AG04450 (cell line): ENCODE results near the gene TLR9. TPM values are rescaled to one million over a fixed set of nuclear protein-coding genes. Genes with fewer than 3 reads are reported as not detected.

Experiments used
- CTCF ChIA-PET: fragments of 300-600, 350-600 bp; formaldehyde crosslinking; extraction: SDS; loops from one replicate; lab custom pipeline; 2022; ENCODE audit warnings: antibody characterized with exemption, inconsistent platforms; lab: Charles Lee
- POLR2A ChIA-PET: fragments of 350-600 bp; formaldehyde crosslinking; extraction: SDS; loops from one replicate; lab custom pipeline; 2021; ENCODE audit warnings: antibody characterized with exemption, inconsistent platforms; lab: Yijun Ruan, JAX
- DNase-seq: peaks from one replicate; pipeline ENCODE4 v3.0.0-alpha.2; 2011; ENCODE audit warnings: low read depth, low spot score
- H3K27ac ChIP-seq: one replicate; pipeline ENCODE4 v1.5.1; 2012; ENCODE audit warnings: low read depth, low read length, control low read depth
- H3K27me3 ChIP-seq: one replicate; pipeline ENCODE4 v1.6.0; 2012; ENCODE audit warnings: low read length; ENCODE audit not compliant: control insufficient read depth, insufficient read depth
- H3K4me3 ChIP-seq: 2 replicates; pipeline ENCODE4 v1.5.1; 2011; ENCODE audit warnings: mild to moderate bottlenecking, low read depth, low read length, control low read depth
- H3K9me3 ChIP-seq: 2 replicates; pipeline ENCODE4 v1.5.1; 2012; ENCODE audit warnings: low read length; ENCODE audit not compliant: control insufficient read depth, insufficient read depth
- polyA plus RNA-seq: library from polyadenylated mRNA; depleted of rRNA; stranded (reverse); fragments of >200 nt; gene quantifications from 2 replicates; pipeline ENCODE4 v1.2.3, GENCODE V29; 2011
- TF ChIP-seq, protein P1 (sequence below): IDR thresholded peaks from 2 replicates; pipeline ENCODE4 v1.5.1; 2011; ENCODE audit warnings: low read depth, low read length, control low read depth, inconsistent platforms

TLR9 gene
- polyA plus RNA-seq, 1 experiment, result 0.02 TPM

DNA sequence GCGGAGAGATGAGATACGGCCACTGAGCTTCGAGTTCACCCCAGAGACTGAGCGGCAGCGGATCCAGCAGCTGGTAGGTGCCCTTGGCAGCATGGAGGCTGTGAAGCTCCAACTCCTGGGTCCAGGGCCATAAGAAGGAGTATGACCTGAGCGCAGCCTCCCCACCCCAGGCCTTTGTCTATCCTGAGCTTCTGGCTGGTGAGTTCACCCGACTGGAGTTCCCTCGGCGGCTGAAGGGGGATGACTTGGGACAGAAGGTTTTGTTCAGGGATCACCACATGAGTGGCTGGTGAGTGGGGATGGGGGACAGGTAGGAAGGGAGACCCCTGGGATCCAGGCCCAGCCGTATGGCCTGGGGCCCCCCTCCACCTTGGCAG, 22.7 kb upstream of the TLR9 start:
- H3K9me3 ChIP-seq, result peaks cover 9% of the 10 kb centered on the region
- no peaks in the 10 kb centered on the region for H3K27me3 ChIP-seq
- no peak overlapping the region for H3K27ac ChIP-seq
- CTCF ChIA-PET, result no interaction called here
- no peak overlapping the region for H3K4me3 ChIP-seq
- DNase-seq, result no peak
- POLR2A ChIA-PET, result interaction anchor here (1.0 to 1.3 kb wide), 2 partner anchors 29 to 31 kb away, joined by 3 to 4 read pairs; partner anchors contain the start of gene WDR82
- TF ChIP-seq, protein P1, sequence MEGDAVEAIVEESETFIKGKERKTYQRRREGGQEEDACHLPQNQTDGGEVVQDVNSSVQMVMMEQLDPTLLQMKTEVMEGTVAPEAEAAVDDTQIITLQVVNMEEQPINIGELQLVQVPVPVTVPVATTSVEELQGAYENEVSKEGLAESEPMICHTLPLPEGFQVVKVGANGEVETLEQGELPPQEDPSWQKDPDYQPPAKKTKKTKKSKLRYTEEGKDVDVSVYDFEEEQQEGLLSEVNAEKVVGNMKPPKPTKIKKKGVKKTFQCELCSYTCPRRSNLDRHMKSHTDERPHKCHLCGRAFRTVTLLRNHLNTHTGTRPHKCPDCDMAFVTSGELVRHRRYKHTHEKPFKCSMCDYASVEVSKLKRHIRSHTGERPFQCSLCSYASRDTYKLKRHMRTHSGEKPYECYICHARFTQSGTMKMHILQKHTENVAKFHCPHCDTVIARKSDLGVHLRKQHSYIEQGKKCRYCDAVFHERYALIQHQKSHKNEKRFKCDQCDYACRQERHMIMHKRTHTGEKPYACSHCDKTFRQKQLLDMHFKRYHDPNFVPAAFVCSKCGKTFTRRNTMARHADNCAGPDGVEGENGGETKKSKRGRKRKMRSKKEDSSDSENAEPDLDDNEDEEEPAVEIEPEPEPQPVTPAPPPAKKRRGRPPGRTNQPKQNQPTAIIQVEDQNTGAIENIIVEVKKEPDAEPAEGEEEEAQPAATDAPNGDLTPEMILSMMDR, result no peak

DNA sequence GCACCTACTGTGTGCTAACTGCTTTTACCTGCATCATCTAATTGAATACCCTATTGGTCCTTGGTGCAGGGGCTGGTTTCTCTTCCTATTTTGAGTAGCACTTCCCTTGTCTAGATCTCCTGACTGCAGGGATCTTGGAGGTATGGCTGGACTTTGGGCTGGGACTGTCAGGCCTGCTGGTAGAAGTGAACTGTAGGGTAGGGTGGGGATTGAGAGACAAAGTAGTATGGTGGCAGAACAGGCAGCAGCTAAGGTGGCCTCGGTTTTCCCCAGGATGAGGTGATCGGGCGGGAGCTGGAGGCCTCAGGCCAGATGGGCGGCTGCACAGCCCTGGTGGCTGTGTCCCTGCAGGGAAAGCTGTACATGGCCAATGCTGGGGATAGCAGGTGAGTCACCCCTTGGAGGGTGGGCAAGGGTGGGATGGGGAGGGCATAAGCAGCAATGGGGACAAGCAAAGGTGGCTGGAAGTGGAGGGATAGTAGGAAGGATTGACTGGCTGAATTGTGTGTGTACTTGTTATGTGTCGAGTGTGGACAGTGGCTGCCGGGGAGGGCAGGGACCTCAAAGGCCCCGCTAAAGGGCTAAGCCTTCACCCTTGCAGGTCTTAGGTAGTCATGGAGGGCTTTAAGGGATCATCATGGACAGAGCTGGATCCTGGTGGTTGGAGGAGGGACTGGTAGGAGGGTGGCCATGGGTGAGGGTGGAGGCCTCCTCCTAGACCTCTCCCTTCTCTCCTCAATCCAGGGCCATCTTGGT, 22.1 kb upstream of the TLR9 start:
- Histone ChIP-seq H3K27me3 (no peaks in the 10 kb centered on the region), H3K4me3 (no peak overlapping the region), H3K27ac (no peak overlapping the region), H3K9me3 (peaks cover 9% of the 10 kb centered on the region)
- no peak for DNase-seq
- POLR2A ChIA-PET, result no interaction called here
- TF ChIP-seq, protein P1, result no peak
- CTCF ChIA-PET, result no interaction called here

DNA sequence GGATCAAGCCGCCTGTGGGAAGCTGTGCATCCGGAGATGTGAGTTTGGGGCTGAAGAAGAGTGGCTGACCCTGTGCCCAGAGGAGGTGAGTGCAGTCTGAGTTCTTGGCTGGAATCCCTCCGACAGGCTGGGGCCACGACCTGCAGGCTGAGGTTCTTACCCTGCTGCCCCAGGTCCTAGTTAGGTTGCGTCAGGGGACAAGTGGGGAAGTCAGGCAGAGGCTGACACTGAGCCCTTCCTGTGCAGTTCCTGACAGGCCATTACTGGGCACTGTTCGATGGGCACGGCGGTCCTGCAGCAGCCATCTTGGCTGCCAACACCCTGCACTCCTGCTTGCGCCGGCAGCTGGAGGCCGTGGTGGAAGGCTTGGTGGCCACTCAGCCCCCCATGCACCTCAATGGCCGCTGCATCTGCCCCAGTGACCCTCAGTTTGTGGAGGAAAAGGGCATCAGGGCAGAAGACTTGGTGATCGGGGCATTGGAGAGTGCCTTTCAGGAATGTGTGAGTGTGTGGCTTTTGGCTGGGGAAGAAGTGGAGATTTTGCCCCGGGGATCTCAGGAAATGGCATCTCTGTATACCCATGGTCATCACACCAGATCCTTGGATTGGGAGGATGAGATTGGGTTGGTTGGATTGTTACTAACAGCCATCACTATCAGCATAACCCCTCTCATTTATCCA, 21.4 kb upstream of the TLR9 start:
- DNase-seq, result no peak
- TF ChIP-seq, protein P1, result no peak
- CTCF ChIA-PET, result interaction anchor here (1.1 kb wide), 1 partner anchor 27 kb away, joined by 3 read pairs; no protein-coding TSS in a partner anchor
- Histone ChIP-seq H3K27me3 (no peaks in the 10 kb centered on the region), H3K9me3 (peaks cover 9% of the 10 kb centered on the region), H3K27ac (no peak overlapping the region), H3K4me3 (peak overlapping the region; percentile 67)
- POLR2A ChIA-PET, result interaction anchor here (1.2 to 1.8 kb wide), 4 partner anchors 8 to 31 kb away, joined by 5 to 14 read pairs (median 8); partner anchors contain the start of gene WDR82

DNA sequence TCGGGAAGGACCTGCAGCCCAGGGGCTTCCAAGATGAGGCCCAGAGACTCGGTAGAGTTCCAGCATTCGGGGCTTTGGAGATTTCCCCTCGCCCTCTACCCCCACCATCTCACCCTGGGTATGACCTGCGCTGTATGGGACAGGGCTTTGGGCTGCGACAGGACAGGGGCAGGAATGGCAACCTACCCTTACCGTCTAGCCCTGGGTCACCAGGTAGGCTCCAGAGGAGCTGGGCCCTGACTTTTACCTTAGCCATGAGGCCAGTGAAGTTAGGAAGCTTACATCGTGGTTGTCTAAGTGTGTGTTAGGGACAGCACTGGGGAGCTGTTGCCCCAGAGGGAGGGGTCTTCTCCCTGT, 20.8 kb upstream of the TLR9 start:
- no peak for DNase-seq
- TF ChIP-seq, protein P1, result no peak
- ChIA-PET POLR2A (interaction anchor here (1.2 to 1.8 kb wide), 4 partner anchors 9 to 32 kb away, joined by 5 to 14 read pairs (median 8); partner anchors contain the start of gene WDR82), CTCF (interaction anchor here (0.6 to 1.1 kb wide), 2 partner anchors 8 to 26 kb away, joined by 3 read pairs; no protein-coding TSS in a partner anchor)
- Histone ChIP-seq H3K4me3 (peak overlapping the region; percentile 67), H3K27ac (peak overlapping the region; percentile 47), H3K27me3 (no peaks in the 10 kb centered on the region), H3K9me3 (peaks cover 9% of the 10 kb centered on the region)
